ENCODE data around the gene SSUH2.

SSUH2 gene

GRCh38 chr3:8622873-8623691, 21.5 kb downstream of the SSUH2 start:
- TF ChIP-seq CTCF (IDR thresholded peaks at IDR 0.05) (peak; percentile 90), ZFX (IDR thresholded peaks at IDR 0.05; ENCODE audit: borderline replicate concordance) (no peak)
- no peak overlapping the region for H3K27ac ChIP-seq

GRCh38 chr3:8621872-8622271, 22.7 kb downstream of the SSUH2 start:
- TF ChIP-seq CTCF (IDR thresholded peaks at IDR 0.05): no peak
- no peak for TF ChIP-seq ZFX (IDR thresholded peaks at IDR 0.05; ENCODE audit: borderline replicate concordance)
- H3K27ac ChIP-seq: no peak overlapping the region

GRCh38 chr3:8621141-8621540, 23.5 kb downstream of the SSUH2 start:
- H3K27ac ChIP-seq: no peak overlapping the region
- TF ChIP-seq ZFX (IDR thresholded peaks at IDR 0.05; ENCODE audit: borderline replicate concordance): no peak
- TF ChIP-seq CTCF (IDR thresholded peaks at IDR 0.05): no peak

GRCh38 chr3:8619548-8619947, 25.1 kb downstream of the SSUH2 start:
- TF ChIP-seq CTCF (IDR thresholded peaks at IDR 0.05): no peak
- H3K27ac ChIP-seq: no peak overlapping the region

GRCh38 chr3:8618950-8619349, 25.6 kb downstream of the SSUH2 start:
- no peak for TF ChIP-seq ZFX (IDR thresholded peaks at IDR 0.05; ENCODE audit: borderline replicate concordance)
- TF ChIP-seq CTCF (IDR thresholded peaks at IDR 0.05): no peak

GRCh38 chr3:8617921-8618320, 26.7 kb downstream of the SSUH2 start:
- H3K27ac ChIP-seq: no peak overlapping the region
- TF ChIP-seq ZFX (IDR thresholded peaks at IDR 0.05; ENCODE audit: borderline replicate concordance): no peak
- no peak for TF ChIP-seq CTCF (IDR thresholded peaks at IDR 0.05)

More at GRCh38 chr3:8618950-8619349, 25.6 kb downstream of the SSUH2 start:
- no peak overlapping the region for H3K27ac ChIP-seq

GRCh38 chr3:8610951-8611350, 33.6 kb downstream of the SSUH2 start:
- TF ChIP-seq CTCF (IDR thresholded peaks at IDR 0.05) (no peak), ZFX (IDR thresholded peaks at IDR 0.05; ENCODE audit: borderline replicate concordance) (no peak)
- no peak overlapping the region for H3K27ac ChIP-seq

Data from 22Rv1 (cell line).